Measurements from ENCODE around the gene GLT8D1. TPM values are rescaled to one million over a fixed set of nuclear protein-coding genes. Genes with fewer than 3 reads are reported as not detected.
A peak's percentile ranks its signal among the peaks of the same experiment; 100 is the strongest.
"Not testable (repeated sequence)": the region's sequence is repeated elsewhere in the genome, so short reads cannot be mapped to it uniquely, and the experiment has no call there.

Gene GLT8D1
- total RNA-seq, 1 donor from 2014 or later: 61.1 TPM

DNA sequence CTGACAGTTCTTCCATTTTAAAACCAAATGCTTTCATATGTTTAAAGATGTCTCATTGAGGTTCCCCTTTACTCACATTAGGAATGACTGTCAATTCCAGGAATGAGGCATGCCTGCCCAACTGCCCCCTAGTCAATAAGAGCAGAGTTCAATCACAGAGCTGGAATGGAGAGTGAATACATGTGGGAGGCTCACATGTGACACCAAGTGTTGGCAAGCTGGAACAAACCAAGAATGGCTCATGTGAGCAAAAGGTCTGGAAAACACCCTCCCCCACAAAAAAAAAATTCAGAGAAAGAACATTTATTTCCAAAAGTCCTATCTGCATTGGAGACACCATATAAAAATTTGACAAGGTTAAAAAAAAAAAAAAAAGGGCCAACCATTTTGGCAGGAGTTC is 23.6 kb downstream of the GLT8D1 start:
- no peaks in the 10 kb centered on the region for H3K9me3 ChIP-seq (ENCODE audit: control insufficient read depth in 3 of 3, low read length in 3 of 3)
- H3K4me1 ChIP-seq (ENCODE audit: control insufficient read depth in 3 of 3, insufficient read depth in 3 of 3, low read length in 3 of 3): peaks cover 16 to 35% (median 28%) of the 10 kb centered on the region in 3 donors
- peak overlapping the region; percentile 16 for H3K27ac ChIP-seq (ENCODE audit: low read depth, low read length)
- H3K36me3 ChIP-seq (ENCODE audit: control insufficient read depth in 3 of 3, insufficient read depth in 3 of 3, low read length in 3 of 3): peaks cover 23 to 32% (median 26%) of the 10 kb centered on the region in 3 donors
- H3K9ac ChIP-seq (ENCODE audit: low read depth in 1 of 3, low read length in 3 of 3): peak overlapping the region in 2 of 3 donors; percentile 25 to 28
- H3K4me3 ChIP-seq (ENCODE audit: low read length in 3 of 3): no peak overlapping the region
- no peaks in the 10 kb centered on the region for H3K27me3 ChIP-seq (ENCODE audit: control insufficient read depth in 3 of 3, insufficient read depth in 3 of 3, low read length in 3 of 3)

DNA sequence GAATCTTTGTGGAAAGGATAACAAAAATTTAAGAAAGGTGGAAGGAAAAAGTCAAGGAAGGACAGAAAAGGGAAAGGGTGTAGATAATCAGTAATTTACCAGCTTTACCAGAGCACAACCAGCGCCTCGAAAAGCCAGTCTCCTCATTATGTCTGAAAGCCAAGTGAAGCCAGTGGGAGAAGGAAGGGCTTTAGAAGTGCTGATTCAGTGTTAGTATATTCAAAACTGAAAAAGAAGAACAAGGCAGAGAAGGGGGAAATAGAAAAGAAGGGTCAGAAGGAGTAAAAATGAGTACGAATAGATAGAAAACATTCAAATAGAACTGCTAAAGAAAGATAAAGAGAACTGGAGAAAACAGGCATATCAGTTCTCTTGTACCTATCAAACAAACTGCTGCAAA is 24.0 kb downstream of the GLT8D1 start:
- peaks cover 12 to 31% (median 25%) of the 10 kb centered on the region in 3 donors for H3K4me1 ChIP-seq (ENCODE audit: control insufficient read depth in 3 of 3, insufficient read depth in 3 of 3, low read length in 3 of 3)
- H3K27ac ChIP-seq (ENCODE audit: low read depth, low read length): peak overlapping the region; percentile 16
- peaks cover 25 to 36% (median 30%) of the 10 kb centered on the region in 3 donors for H3K36me3 ChIP-seq (ENCODE audit: control insufficient read depth in 3 of 3, insufficient read depth in 3 of 3, low read length in 3 of 3)
- no peaks in the 10 kb centered on the region for H3K27me3 ChIP-seq (ENCODE audit: control insufficient read depth in 3 of 3, insufficient read depth in 3 of 3, low read length in 3 of 3)
- H3K4me3 ChIP-seq (ENCODE audit: low read length in 3 of 3): no peak overlapping the region
- peak overlapping the region in 2 of 3 donors; percentile 25 to 28 for H3K9ac ChIP-seq (ENCODE audit: low read depth in 1 of 3, low read length in 3 of 3)
- H3K9me3 ChIP-seq (ENCODE audit: control insufficient read depth in 3 of 3, low read length in 3 of 3): no peaks in the 10 kb centered on the region

DNA sequence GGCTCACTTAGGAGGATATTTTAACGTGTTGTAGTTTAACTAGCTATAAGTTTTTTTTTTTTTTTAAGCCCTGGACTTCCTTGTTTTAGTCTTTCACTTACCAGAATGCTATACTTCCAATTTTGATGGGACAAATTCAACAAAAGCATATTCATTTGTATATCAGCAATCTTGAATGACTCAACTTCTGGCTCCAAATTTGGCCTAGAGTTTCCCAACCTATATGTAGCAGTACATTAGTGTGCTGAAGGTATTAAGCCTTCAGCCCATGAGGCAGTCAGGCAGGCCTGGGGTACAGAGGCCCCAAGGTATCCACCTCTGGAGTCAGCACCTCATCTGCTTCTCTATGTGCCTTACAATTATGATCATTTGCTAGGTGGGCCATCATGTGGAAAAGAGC is 25.8 kb downstream of the GLT8D1 start:
- Histone ChIP-seq H3K27ac (ENCODE audit: low read depth, low read length) (no peak overlapping the region), H3K36me3 (ENCODE audit: control insufficient read depth in 3 of 3, insufficient read depth in 3 of 3, low read length in 3 of 3) (peaks cover 33 to 47% (median 42%) of the 10 kb centered on the region in 3 donors), H3K9me3 (ENCODE audit: control insufficient read depth in 3 of 3, low read length in 3 of 3) (no peaks in the 10 kb centered on the region), H3K27me3 (ENCODE audit: control insufficient read depth in 3 of 3, insufficient read depth in 3 of 3, low read length in 3 of 3) (no peaks in the 10 kb centered on the region), H3K4me3 (ENCODE audit: low read length in 3 of 3) (no peak overlapping the region), H3K9ac (ENCODE audit: low read depth in 1 of 3, low read length in 3 of 3) (peak overlapping the region in 1 of 3 donors; percentile 5), H3K4me1 (ENCODE audit: control insufficient read depth in 3 of 3, insufficient read depth in 3 of 3, low read length in 3 of 3) (peaks cover 5 to 22% (median 19%) of the 10 kb centered on the region in 3 donors)

DNA sequence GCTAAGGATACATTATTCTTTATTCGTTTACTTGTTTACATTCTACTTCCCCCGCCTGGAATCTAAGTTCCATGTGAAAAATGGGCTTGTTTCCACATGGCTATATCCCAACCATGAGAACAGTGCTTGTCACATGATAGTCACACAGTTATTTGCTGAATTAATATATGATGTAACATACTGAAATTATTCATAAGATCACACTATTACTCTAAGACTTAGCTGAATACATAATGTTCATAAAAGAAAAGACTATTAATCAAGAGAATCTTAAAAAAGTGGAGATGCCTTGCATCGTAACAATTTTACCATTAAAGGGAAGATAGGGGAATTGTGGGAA is 26.4 kb downstream of the GLT8D1 start:
- H3K4me3 ChIP-seq (ENCODE audit: low read length in 3 of 3): no peak overlapping the region
- H3K27me3 ChIP-seq (ENCODE audit: control insufficient read depth in 3 of 3, insufficient read depth in 3 of 3, low read length in 3 of 3): no peaks in the 10 kb centered on the region
- H3K9ac ChIP-seq (ENCODE audit: low read depth in 1 of 3, low read length in 3 of 3): no peak overlapping the region
- no peak overlapping the region for H3K27ac ChIP-seq (ENCODE audit: low read depth, low read length)
- H3K36me3 ChIP-seq (ENCODE audit: control insufficient read depth in 3 of 3, insufficient read depth in 3 of 3, low read length in 3 of 3): peaks cover 35 to 47% (median 43%) of the 10 kb centered on the region in 3 donors
- peaks cover 0 to 17% (median 13%) of the 10 kb centered on the region in 3 donors for H3K4me1 ChIP-seq (ENCODE audit: control insufficient read depth in 3 of 3, insufficient read depth in 3 of 3, low read length in 3 of 3)
- no peaks in the 10 kb centered on the region for H3K9me3 ChIP-seq (ENCODE audit: control insufficient read depth in 3 of 3, low read length in 3 of 3)

DNA sequence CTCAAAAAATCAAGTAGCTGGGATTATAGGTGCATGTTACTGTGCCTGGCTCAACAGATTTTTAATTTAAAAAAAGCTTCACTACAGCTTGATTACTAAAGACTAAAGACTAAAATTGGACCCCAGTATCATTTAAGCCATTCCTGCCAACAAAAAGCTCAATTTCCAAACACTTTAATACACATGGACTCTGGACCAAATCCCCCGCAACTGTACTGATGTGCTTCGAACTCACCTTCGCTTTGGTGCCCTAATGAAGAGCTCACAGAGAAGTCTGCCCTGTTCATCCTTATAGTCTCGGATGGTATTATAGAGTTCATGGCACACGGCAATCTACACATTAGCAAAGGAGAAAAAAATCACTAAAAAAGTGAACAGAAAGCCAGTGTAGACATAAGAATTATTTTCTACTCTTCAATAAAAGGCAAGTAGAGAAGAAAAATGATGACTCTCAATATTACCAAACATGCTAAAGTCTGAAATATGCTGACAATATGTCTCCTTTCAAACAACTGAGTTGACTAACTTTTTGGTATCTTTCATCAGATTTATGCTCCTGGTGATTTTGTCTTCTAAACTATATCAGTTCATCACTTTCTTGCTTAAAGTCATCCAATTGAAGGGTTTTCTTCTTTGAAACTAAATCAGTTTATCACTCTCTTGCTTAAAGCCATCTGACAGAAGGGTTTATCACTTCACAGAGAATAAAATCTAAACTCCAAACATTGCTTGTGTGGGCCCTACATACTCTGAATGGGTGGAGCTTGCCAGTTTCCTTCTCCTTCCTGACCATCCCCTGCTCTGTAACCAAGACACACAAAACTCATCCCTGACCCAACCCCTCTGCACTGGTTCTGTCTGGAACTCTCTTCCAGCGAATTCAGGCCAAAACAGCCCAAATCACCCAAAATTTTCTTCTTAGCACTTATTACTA is 27.1 kb downstream of the GLT8D1 start:
- Histone ChIP-seq H3K27me3 (ENCODE audit: control insufficient read depth in 3 of 3, insufficient read depth in 3 of 3, low read length in 3 of 3) (no peaks in the 10 kb centered on the region), H3K9ac (ENCODE audit: low read depth in 1 of 3, low read length in 3 of 3) (no peak overlapping the region), H3K9me3 (ENCODE audit: control insufficient read depth in 3 of 3, low read length in 3 of 3) (no peaks in the 10 kb centered on the region), H3K4me1 (ENCODE audit: control insufficient read depth in 3 of 3, insufficient read depth in 3 of 3, low read length in 3 of 3) (peaks cover 0 to 13% (median 10%) of the 10 kb centered on the region in 3 donors), H3K27ac (ENCODE audit: low read depth, low read length) (no peak overlapping the region), H3K4me3 (ENCODE audit: low read length in 3 of 3) (no peak overlapping the region), H3K36me3 (ENCODE audit: control insufficient read depth in 3 of 3, insufficient read depth in 3 of 3, low read length in 3 of 3) (peaks cover 37 to 47% (median 43%) of the 10 kb centered on the region in 3 donors)

DNA sequence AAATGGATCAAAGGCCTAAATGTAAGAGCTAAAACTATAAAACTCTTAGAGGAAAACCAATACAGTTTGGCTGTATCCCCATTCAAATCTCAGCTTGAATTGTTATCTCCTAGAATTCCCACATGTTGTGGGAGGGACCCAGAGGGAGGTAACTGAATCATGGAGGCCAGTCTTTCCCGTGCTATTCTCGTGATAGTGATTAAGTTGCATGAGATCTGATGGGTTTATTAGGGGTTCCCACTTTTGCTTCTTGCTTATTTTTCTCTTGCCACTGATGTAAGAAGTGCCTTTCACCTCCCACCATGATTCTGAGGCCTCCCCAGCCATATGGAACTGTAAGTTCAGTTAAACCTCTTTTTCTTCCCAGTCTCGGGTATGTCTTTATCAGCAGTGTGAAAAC is 29.4 kb downstream of the GLT8D1 start:
- H3K36me3 ChIP-seq (ENCODE audit: control insufficient read depth in 3 of 3, insufficient read depth in 3 of 3, low read length in 3 of 3): peaks cover 41 to 56% (median 55%) of the 10 kb centered on the region in 3 donors
- H3K9me3 ChIP-seq (ENCODE audit: control insufficient read depth in 3 of 3, low read length in 3 of 3); H3K9ac ChIP-seq (ENCODE audit: low read depth in 1 of 3, low read length in 3 of 3); H3K4me3 ChIP-seq (ENCODE audit: low read length in 3 of 3); H3K27ac ChIP-seq (ENCODE audit: low read depth, low read length); H3K4me1 ChIP-seq (ENCODE audit: control insufficient read depth in 3 of 3, insufficient read depth in 3 of 3, low read length in 3 of 3); H3K27me3 ChIP-seq (ENCODE audit: control insufficient read depth in 3 of 3, insufficient read depth in 3 of 3, low read length in 3 of 3): not testable (repeated sequence)

DNA sequence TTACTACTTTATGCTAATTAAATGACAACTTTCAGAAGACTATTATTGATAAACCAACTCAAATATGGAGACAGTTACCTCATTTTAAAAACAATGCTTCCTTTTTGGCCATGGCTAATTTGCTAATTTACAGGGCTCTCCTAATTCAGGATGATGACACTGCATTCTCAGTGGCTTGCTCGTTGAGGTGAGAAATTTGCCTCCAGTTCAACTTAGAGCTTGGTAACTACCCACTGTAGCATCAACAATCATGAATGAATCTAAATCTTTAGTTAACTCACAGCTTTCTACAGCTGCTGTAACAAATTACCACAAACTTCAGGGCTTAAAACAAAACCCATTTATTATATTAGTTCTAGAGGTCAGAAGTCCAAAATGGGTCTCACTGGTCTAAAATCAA is 33.9 kb downstream of the GLT8D1 start:
- peaks cover 24 to 39% (median 29%) of the 10 kb centered on the region in 3 donors for H3K36me3 ChIP-seq (ENCODE audit: control insufficient read depth in 3 of 3, insufficient read depth in 3 of 3, low read length in 3 of 3)
- H3K27ac ChIP-seq (ENCODE audit: low read depth, low read length): peak overlapping the region; percentile 37
- no peaks in the 10 kb centered on the region for H3K27me3 ChIP-seq (ENCODE audit: control insufficient read depth in 3 of 3, insufficient read depth in 3 of 3, low read length in 3 of 3)
- H3K4me3 ChIP-seq (ENCODE audit: low read length in 3 of 3): no peak overlapping the region
- H3K4me1 ChIP-seq (ENCODE audit: control insufficient read depth in 3 of 3, insufficient read depth in 3 of 3, low read length in 3 of 3): peaks cover 0 to 10% (median 6%) of the 10 kb centered on the region in 3 donors
- no peak overlapping the region for H3K9ac ChIP-seq (ENCODE audit: low read depth in 1 of 3, low read length in 3 of 3)
- H3K9me3 ChIP-seq (ENCODE audit: control insufficient read depth in 3 of 3, low read length in 3 of 3): no peaks in the 10 kb centered on the region

DNA sequence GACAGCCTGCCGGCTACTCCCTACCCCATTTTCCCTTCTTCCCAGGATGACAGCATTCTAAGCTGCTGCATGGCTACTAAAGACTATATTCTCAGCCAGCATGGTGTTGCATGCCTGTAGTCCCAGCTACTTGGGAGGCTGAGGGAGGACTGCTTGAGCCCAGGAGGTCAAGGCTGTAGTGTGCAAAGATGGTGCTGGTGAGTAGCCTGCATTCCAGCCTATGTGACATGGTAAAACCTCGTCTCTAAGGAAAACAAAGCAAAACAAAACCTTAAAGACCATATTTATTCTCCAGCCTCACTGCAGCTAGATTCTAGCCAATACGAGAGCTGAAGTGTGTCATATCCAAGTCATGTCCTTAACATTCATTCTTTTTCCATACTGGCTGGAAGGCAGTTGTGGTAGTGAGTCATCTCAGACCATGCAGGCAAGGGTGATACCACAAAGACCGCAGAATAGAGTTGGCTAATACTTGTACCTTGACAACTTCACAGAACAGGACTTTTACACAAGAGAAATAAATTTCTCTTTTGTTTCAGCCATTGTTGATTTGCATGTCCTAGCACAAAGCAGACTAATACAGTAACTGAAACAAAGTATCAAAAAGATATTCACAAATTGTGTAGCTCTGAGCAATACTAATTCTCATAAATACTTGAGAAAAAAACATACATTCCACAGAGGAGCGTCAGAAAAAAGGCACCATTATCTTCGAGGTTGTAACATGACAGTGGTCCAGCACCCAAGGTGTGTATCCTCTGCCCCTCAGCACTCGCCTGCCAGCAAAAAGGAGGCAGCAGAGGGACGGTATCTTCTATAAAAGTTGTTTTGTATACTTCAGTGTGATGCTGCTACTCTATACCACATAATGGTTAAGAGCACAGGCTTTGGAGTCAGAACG is 34.7 kb downstream of the GLT8D1 start:
- H3K27me3 ChIP-seq (ENCODE audit: control insufficient read depth in 3 of 3, insufficient read depth in 3 of 3, low read length in 3 of 3): no peaks in the 10 kb centered on the region
- H3K9ac ChIP-seq (ENCODE audit: low read depth in 1 of 3, low read length in 3 of 3): peak overlapping the region in 1 of 3 donors; percentile 36
- H3K27ac ChIP-seq (ENCODE audit: low read depth, low read length): peak overlapping the region; percentile 37
- H3K36me3 ChIP-seq (ENCODE audit: control insufficient read depth in 3 of 3, insufficient read depth in 3 of 3, low read length in 3 of 3): peaks cover 22 to 38% (median 23%) of the 10 kb centered on the region in 3 donors
- H3K4me3 ChIP-seq (ENCODE audit: low read length in 3 of 3): no peak overlapping the region
- peaks cover 0 to 10% (median 6%) of the 10 kb centered on the region in 3 donors for H3K4me1 ChIP-seq (ENCODE audit: control insufficient read depth in 3 of 3, insufficient read depth in 3 of 3, low read length in 3 of 3)
- H3K9me3 ChIP-seq (ENCODE audit: control insufficient read depth in 3 of 3, low read length in 3 of 3): no peaks in the 10 kb centered on the region

DNA sequence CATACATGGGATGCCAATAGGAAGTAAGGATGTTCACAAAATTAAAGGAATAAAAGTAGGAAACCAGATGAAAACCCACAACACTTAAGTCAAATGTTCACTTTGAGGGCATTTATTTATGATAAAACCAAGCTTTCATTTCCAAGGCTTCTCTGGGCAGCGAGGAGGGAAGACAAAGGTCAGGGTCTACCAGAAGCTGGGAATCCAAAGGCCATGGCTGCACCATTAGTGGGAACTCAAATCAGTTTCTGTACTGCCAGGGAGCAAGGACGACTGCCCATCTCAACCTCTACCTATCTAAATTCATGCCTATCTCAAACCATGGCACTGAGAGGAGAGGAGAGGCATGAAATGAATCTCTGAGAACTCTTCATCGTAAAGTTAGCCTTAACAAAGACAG is 42.5 kb downstream of the GLT8D1 start:
- Histone ChIP-seq H3K27ac (ENCODE audit: low read depth, low read length) (no peak overlapping the region), H3K9ac (ENCODE audit: low read depth in 1 of 3, low read length in 3 of 3) (no peak overlapping the region), H3K36me3 (ENCODE audit: control insufficient read depth in 3 of 3, insufficient read depth in 3 of 3, low read length in 3 of 3) (peaks cover 25 to 57% (median 54%) of the 10 kb centered on the region in 3 donors), H3K4me1 (ENCODE audit: control insufficient read depth in 3 of 3, insufficient read depth in 3 of 3, low read length in 3 of 3) (no peaks in the 10 kb centered on the region), H3K4me3 (ENCODE audit: low read length in 3 of 3) (no peak overlapping the region), H3K27me3 (ENCODE audit: control insufficient read depth in 3 of 3, insufficient read depth in 3 of 3, low read length in 3 of 3) (no peaks in the 10 kb centered on the region), H3K9me3 (ENCODE audit: control insufficient read depth in 3 of 3, low read length in 3 of 3) (no peaks in the 10 kb centered on the region)
